ENCODE results near the gene LIMS3. TPM values are rescaled to one million over a fixed set of nuclear protein-coding genes. Genes with fewer than 3 reads are reported as not detected.
"Not testable (repeated sequence)": the region's sequence is repeated elsewhere in the genome, so short reads cannot be mapped to it uniquely, and the experiment has no call there.

The LIMS3 gene, protein sequence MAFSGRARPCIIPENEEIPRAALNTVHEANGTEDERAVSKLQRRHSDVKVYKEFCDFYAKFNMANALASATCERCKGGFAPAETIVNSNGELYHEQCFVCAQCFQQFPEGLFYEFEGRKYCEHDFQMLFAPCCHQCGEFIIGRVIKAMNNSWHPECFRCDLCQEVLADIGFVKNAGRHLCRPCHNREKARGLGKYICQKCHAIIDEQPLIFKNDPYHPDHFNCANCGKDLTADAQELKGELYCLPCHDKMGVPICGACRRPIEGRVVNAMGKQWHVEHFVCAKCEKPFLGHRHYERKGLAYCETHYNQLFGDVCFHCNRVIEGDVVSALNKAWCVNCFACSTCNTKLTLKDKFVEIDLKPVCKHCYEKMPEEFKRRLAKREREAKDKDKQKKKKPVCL
- total RNA-seq: 1 to 10 TPM; 4.1 to 9.7 (median 5.9) TPM
- 1 to 10 TPM in 1 of 3 donors, under 1 TPM in 1, not detected in 1; 0.29 to 1.4 TPM for polyA plus RNA-seq

DNA sequence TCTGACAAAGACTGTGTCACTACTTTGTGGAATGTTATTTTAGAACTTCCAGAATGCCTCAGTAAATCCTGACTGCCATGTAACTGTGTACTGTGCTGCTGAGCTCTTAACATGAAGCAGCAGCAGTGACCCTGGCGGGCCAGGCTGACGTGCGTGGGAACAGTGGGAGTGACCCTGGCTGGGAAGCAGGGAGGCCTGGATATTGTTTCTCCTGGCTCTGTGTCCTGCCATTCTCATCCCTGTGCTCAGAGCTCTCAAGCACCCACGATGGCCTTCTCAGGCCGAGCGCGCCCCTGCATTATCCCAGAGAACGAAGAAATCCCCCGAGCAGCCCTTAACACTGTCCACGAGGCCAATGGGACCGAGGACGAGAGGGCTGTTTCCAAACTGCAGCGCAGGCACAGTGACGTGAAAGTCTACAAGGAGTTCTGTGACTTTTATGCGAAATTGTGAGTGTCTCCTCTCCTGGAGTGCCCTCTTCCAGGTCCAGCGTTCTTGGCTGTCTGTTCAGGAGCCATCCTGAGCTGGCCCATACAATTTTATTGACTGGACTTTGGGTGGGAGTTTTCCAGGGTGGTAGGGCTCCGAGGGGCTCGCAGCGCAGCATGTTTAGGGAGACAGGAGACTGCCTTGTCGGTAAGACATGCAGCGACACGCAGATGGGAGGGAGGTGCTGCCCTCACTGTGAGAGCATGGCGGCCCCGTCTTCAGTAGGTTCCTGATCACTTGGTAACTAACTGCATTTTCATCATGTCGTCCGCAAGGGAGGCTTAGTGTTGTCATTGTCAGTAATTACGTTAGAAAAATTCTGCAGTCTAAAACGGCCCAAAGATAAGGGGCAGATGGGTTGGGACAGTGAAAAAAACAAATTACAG is at the start of gene LIMS3:
TSS of gene LIMS3 (plus strand) at position 227 of the 875 bp plus-strand sequence. CDS start at position 268, 41 bp downstream.
- H3K4me3 ChIP-seq; H3K27ac ChIP-seq; intact Hi-C loops (cut with DNase I); H3K4me1 ChIP-seq; H3K36me3 ChIP-seq; H3K9me3 ChIP-seq; H3K27me3 ChIP-seq; DNase-seq: not testable (repeated sequence)
- no CpG with 5 or more reads among the region's 28 CpGs for WGBS, 2 donors

- H3K4me3 ChIP-seq; DNase-seq; H3K36me3 ChIP-seq; H3K4me1 ChIP-seq; H3K9me3 ChIP-seq; H3K27ac ChIP-seq; intact Hi-C loops (cut with DNase I); H3K27me3 ChIP-seq: not testable (repeated sequence)
- no CpG with 5 or more reads among the region's 8 CpGs for WGBS, 2 donors
These were observed 27.2 kb upstream of the LIMS3 start for GRCh38 chr2:109871129-109871751.

DNA sequence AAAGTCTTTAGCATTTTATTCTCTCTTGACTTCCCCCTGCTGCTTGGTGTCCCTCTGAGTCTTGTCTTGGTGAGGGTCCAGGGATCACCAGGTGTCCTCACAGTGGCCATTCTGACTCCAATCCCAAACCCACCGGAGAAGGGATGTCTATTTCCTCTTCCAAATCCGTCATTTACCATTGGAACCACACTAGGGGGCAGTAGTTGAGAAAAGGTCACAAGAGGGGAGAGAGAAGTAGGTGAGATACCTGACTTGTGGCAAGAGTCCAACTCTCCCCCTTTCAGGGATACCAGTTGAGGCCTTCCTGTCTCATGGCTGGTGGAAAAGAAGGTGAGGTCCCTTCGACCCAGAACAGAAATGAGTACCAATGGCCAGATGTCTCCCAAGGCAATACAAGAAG is 21.9 kb upstream of the LIMS3 start:
- H3K27ac ChIP-seq; DNase-seq; H3K36me3 ChIP-seq; H3K27me3 ChIP-seq; H3K4me3 ChIP-seq; H3K9me3 ChIP-seq; intact Hi-C loops (cut with DNase I); H3K4me1 ChIP-seq: not testable (repeated sequence)
- WGBS, 2 donors: no CpG with 5 or more reads among the region's 3 CpGs

DNA sequence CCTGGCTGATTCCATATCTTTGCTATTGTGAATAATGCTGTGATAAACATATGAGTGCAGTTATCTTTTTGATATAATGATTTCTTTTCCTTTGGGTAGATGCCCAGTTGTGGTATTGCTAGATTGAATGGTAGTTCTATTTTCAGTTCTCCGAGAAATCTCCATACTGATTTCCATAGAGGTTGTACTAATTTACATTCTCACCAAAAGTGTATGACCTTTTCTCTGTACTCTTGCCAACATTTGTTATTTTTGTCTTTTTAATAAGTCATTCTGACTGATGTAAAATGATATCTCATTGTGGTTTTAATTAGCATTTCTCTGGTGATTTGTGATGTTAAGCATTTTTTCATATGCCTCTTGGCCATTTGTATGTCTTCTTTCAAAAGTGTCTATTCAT is 16.4 kb upstream of the LIMS3 start:
- H3K4me1 ChIP-seq; H3K27ac ChIP-seq; intact Hi-C loops (cut with DNase I); H3K9me3 ChIP-seq; DNase-seq; H3K36me3 ChIP-seq; H3K4me3 ChIP-seq; H3K27me3 ChIP-seq: not testable (repeated sequence)
- WGBS, 2 donors: no CpG with 5 or more reads among the region's 1 CpG

DNA sequence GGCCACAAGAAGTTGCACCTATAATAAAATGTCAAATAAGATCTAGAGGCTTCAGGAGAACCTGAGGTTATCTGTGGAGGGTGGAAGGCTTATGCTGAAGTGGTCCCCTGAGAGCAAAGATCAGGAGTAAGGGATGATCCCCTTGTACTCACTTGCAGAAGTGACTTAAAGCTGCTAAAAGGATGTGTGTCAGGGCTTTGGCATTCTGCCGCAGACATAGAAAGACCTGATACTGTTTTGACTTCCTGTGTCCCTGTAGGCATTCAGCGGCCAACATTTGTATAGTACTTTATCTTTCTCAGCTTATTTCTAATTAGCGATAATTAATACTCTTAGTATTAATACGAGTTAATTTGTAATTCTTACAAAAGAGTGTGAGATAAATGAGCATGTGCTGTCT is 10.1 kb upstream of the LIMS3 start:
- DNase-seq; H3K27ac ChIP-seq; intact Hi-C loops (cut with DNase I): not testable (repeated sequence)

GRCh38 chr2:109889909-109890308 is 8.6 kb upstream of the LIMS3 start:
- DNase-seq; H3K4me3 ChIP-seq; H3K27ac ChIP-seq; H3K27me3 ChIP-seq; H3K4me1 ChIP-seq; intact Hi-C loops (cut with DNase I); H3K36me3 ChIP-seq; H3K9me3 ChIP-seq: not testable (repeated sequence)
- WGBS, 2 donors: no CpG with 5 or more reads among the region's 4 CpGs

More for the DNA sequence above, 10.1 kb upstream of the LIMS3 start:
- H3K4me3 ChIP-seq, H3K27me3 ChIP-seq, H3K9me3 ChIP-seq, H3K36me3 ChIP-seq, H3K4me1 ChIP-seq: not testable (repeated sequence)
- WGBS, 2 donors: no CpG with 5 or more reads among the region's 4 CpGs

DNA sequence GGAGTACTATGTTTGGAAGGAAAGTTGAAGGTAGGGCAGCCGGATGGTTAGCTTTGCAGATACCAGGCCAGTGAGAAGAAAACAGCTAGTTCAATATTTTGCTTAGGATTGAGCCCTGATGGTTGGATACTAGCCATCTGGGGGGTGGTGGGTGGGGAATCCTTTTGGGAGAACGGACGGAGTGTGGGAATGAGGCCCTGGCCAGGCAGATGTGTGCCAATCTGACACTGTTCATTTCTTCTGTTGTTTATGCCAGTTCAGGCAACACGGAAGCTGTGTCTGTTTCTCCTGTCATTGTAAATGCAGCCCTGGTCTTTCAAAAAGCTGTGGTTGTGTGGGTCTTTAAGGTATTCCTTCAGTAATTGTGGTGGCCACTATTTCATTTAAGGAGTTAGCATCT is 7.5 kb upstream of the LIMS3 start:
- H3K4me3 ChIP-seq; H3K4me1 ChIP-seq; H3K27ac ChIP-seq; H3K27me3 ChIP-seq; H3K9me3 ChIP-seq; DNase-seq; intact Hi-C loops (cut with DNase I); H3K36me3 ChIP-seq: not testable (repeated sequence)
- WGBS, 2 donors: no CpG with 5 or more reads among the region's 4 CpGs

GRCh38 chr2:109893736-109894135 is 4.8 kb upstream of the LIMS3 start:
- DNase-seq; H3K9me3 ChIP-seq; H3K27ac ChIP-seq; H3K36me3 ChIP-seq; H3K4me3 ChIP-seq; H3K27me3 ChIP-seq; intact Hi-C loops (cut with DNase I); H3K4me1 ChIP-seq: not testable (repeated sequence)
- WGBS, 2 donors: no CpG with 5 or more reads among the region's 7 CpGs

DNA sequence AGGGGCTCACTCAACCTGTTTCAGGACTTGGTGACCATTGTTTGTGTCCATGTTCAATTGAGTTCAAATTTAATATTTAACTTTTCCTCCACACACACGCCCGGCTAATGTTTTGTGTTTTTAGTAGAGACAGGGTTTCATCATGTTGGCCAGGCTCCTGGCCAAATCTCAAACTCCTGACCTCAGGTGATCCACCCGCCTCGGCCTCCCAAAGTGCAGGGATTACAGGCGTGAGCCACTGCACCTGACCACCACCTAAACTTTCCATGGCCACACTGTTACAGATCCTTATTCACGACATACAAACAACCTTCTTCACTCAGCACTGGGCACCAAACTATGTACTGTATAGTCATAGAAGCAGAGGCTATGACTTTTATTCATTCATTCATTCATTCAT is 4.3 kb upstream of the LIMS3 start:
- H3K36me3 ChIP-seq; DNase-seq; H3K4me1 ChIP-seq; H3K27ac ChIP-seq; H3K9me3 ChIP-seq; intact Hi-C loops (cut with DNase I); H3K27me3 ChIP-seq; H3K4me3 ChIP-seq: not testable (repeated sequence)
- no CpG with 5 or more reads among the region's 6 CpGs for WGBS, 2 donors

- H3K27me3 ChIP-seq; intact Hi-C loops (cut with DNase I); H3K4me1 ChIP-seq; DNase-seq; H3K27ac ChIP-seq; H3K36me3 ChIP-seq; H3K9me3 ChIP-seq; H3K4me3 ChIP-seq: not testable (repeated sequence)
- WGBS, 2 donors: no CpG with 5 or more reads among the region's 3 CpGs
These were observed 3.2 kb upstream of the LIMS3 start for GRCh38 chr2:109895090-109895869.

GRCh38 chr2:109896212-109896611 is 2.3 kb upstream of the LIMS3 start:
- H3K4me1 ChIP-seq; intact Hi-C loops (cut with DNase I); H3K27me3 ChIP-seq; H3K36me3 ChIP-seq; H3K27ac ChIP-seq; H3K4me3 ChIP-seq; DNase-seq; H3K9me3 ChIP-seq: not testable (repeated sequence)
- WGBS, 2 donors: no CpG with 5 or more reads among the region's 4 CpGs

- DNase-seq; H3K4me3 ChIP-seq; intact Hi-C loops (cut with DNase I); H3K27ac ChIP-seq; H3K27me3 ChIP-seq; H3K36me3 ChIP-seq; H3K9me3 ChIP-seq; H3K4me1 ChIP-seq: not testable (repeated sequence)
- no CpG with 5 or more reads among the region's 8 CpGs for WGBS, 2 donors
These were observed 573 bp upstream of the LIMS3 start for GRCh38 chr2:109897769-109898461.

Measured in sigmoid colon (tissue), 7 donors.